IPS-15b (cell line): Measurements from ENCODE around the gene TMEM120B.

Experiments used
- H3K27me3 ChIP-seq: one replicate; pipeline ENCODE4 v1.6.1; 2013; ENCODE audit warnings: low read length; ENCODE audit not compliant: control insufficient read depth, insufficient read depth
- H3K36me3 ChIP-seq: one replicate; pipeline ENCODE4 v1.6.1; 2013; ENCODE audit warnings: low read length; ENCODE audit not compliant: control insufficient read depth, insufficient read depth
- H3K4me1 ChIP-seq: one replicate; pipeline ENCODE4 v1.6.1; 2013; ENCODE audit warnings: mild to moderate bottlenecking, low read length; ENCODE audit not compliant: control insufficient read depth, insufficient read depth
- H3K4me3 ChIP-seq: one replicate; pipeline ENCODE4 v1.5.1; 2013; ENCODE audit warnings: low read depth, low read length
- H3K9ac ChIP-seq: one replicate; pipeline ENCODE4 v1.6.1; 2013; ENCODE audit warnings: low read depth, mild to moderate bottlenecking, low read length
- H3K9me3 ChIP-seq: one replicate; pipeline ENCODE4 v1.6.1; 2013; ENCODE audit warnings: mild to moderate bottlenecking, low read length; ENCODE audit not compliant: control insufficient read depth, insufficient read depth

TMEM120B gene

DNA sequence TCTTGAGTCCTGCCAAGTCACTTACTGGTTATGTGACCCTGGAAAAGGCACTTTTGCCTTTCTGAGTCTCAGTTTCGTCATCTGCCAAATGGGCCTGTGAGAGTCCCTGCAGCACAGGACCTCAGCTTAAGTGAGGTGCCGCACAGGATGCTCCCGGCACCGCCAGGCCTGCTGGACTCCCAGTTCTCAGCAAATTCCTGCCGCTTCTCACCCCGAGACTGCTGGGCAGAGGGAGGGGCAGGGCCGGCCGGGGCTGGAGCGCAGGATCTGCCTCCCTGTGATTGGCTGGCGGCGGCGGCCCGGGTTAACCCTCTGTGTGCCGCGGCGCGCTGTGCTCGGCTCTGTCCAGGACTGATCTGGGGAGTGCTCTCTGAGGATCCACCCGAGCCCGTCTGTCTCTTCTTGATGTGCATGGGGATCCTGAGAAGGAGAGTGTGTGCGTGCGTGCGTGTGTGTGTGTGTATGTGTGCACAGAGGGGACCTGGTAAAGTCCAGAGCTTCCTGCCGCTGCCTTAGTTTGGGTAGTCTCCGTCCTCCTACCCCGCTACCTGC, 99.8 kb downstream of the TMEM120B start:
- Histone ChIP-seq H3K9ac (peak overlapping the region; percentile 71), H3K4me1 (peaks cover 11% of the 10 kb centered on the region), H3K4me3 (peak overlapping the region; percentile 86), H3K27me3 (no peaks in the 10 kb centered on the region), H3K9me3 (no peaks in the 10 kb centered on the region), H3K36me3 (peaks cover 54% of the 10 kb centered on the region)

DNA sequence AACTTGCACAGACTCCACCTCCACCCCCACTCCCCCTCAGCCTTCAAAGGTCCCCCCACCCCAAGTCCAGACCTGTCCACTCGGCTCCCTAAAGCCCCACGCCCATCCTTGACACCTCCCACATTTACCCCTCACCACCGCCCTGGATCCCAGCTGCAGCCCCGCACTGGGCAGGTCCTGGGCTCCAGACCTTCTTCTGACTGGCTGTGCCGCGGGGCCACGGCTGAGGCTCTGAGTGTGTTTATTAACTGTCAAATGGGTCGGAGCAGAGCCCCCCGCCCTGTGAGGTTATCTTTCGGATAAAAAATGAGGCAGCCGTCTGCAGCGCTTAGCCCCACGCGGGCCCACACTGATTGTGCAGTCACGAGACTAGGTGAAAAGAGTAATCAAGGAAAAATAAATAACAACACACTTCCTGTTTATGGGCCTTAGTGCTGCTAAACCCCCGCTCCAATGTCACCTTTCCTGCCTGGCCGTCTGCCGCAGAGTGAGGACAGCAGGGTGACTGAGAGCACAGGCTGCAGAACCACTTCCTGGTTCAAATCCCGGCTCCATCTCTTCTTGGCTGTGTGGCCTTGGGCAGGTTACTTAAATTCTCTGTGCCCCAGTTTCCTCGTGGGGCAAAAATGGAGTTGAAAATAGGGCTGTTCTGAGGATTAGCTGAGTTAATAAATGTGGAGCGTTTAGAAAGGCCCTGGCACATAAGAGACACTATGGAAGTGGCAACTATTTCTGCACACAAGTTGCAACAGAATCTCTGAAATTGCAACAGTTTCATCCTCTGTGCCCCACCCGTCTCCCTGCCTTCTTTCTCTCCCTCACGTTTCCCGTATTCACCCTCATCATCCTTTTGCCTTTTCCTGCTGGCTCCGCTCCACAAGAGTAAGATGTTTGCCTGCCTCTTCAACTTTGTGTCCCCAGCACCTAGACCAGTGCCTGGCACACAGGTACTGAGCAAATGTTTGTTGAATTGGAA, 100.7 kb downstream of the TMEM120B start:
- no peaks in the 10 kb centered on the region for H3K27me3 ChIP-seq
- peaks cover 54% of the 10 kb centered on the region for H3K36me3 ChIP-seq
- peak overlapping the region; percentile 86 for H3K4me3 ChIP-seq
- no peaks in the 10 kb centered on the region for H3K9me3 ChIP-seq
- peaks cover 11% of the 10 kb centered on the region for H3K4me1 ChIP-seq
- no peak overlapping the region for H3K9ac ChIP-seq

DNA sequence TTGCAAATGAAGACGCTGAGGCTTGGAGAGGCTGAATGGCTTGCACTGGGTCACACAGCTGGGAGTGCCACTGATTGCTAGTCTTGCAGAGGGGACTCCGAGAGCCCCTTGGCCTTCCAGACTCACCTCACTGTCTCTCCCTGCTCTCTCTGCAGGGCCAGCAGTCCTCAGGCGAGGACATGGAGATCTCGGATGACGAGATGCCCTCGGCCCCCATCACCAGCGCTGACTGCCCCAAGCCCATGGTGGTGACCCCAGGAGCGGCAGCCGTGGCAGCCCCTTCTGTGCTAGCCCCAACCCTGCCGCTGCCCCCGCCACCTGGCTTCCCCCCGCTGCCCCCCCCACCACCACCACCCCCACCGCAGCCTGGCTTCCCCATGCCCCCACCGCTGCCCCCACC, 101.4 kb downstream of the TMEM120B start:
- H3K36me3 ChIP-seq, result peaks cover 52% of the 10 kb centered on the region
- no peak overlapping the region for H3K9ac ChIP-seq
- H3K4me1 ChIP-seq, result peaks cover 11% of the 10 kb centered on the region
- H3K27me3 ChIP-seq, result no peaks in the 10 kb centered on the region
- H3K4me3 ChIP-seq, result no peak overlapping the region
- H3K9me3 ChIP-seq, result no peaks in the 10 kb centered on the region

DNA sequence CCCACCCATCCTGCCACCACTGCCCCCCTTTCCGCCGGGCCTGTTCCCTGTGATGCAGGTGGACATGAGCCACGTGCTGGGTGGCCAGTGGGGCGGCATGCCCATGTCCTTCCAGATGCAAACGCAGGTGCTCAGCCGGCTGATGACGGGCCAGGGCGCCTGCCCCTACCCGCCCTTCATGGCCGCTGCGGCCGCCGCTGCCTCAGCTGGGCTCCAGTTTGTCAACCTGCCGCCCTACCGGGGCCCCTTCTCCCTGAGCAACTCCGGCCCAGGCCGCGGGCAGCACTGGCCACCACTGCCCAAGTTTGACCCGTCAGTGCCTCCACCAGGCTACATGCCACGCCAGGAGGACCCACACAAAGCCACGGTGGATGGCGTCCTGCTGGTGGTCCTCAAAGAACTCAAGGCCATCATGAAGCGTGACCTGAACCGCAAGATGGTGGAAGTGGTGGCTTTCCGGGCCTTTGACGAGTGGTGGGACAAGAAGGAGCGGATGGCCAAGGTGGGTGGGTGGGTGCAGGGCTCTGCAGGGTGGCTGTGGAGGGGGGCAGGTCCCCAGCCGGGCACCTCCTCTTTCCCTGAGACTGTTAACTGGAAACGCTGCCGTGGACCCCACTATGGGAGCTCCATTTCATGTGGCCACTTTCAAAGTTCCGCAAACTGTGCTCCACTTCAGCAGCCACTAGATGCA, 102.0 kb downstream of the TMEM120B start:
- Histone ChIP-seq H3K4me1 (peaks cover 11% of the 10 kb centered on the region), H3K36me3 (peaks cover 51% of the 10 kb centered on the region), H3K27me3 (no peaks in the 10 kb centered on the region), H3K9me3 (no peaks in the 10 kb centered on the region), H3K4me3 (no peak overlapping the region), H3K9ac (no peak overlapping the region)

DNA sequence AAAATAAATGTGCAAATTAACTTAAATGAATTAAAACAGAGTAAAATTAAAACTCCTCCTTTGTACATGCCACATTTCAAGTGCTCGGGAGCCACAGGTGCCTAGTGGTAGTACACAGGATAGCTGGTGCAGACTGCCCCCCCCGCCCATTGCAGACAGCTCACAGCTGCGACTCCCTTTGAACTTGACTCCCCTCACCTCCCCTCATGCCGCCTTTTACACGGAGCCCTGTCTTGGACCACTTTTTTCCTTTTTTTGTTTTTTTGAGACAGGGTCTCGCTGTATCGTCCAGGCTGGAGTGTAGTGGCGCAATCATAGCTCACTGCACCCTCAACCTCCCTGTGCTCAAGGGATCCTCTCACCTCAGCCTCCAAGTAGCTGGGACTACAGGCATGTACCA, 102.7 kb downstream of the TMEM120B start:
- no peak overlapping the region for H3K4me3 ChIP-seq
- no peak overlapping the region for H3K9ac ChIP-seq
- H3K27me3 ChIP-seq, result no peaks in the 10 kb centered on the region
- peaks cover 11% of the 10 kb centered on the region for H3K4me1 ChIP-seq
- peaks cover 51% of the 10 kb centered on the region for H3K36me3 ChIP-seq
- no peaks in the 10 kb centered on the region for H3K9me3 ChIP-seq

DNA sequence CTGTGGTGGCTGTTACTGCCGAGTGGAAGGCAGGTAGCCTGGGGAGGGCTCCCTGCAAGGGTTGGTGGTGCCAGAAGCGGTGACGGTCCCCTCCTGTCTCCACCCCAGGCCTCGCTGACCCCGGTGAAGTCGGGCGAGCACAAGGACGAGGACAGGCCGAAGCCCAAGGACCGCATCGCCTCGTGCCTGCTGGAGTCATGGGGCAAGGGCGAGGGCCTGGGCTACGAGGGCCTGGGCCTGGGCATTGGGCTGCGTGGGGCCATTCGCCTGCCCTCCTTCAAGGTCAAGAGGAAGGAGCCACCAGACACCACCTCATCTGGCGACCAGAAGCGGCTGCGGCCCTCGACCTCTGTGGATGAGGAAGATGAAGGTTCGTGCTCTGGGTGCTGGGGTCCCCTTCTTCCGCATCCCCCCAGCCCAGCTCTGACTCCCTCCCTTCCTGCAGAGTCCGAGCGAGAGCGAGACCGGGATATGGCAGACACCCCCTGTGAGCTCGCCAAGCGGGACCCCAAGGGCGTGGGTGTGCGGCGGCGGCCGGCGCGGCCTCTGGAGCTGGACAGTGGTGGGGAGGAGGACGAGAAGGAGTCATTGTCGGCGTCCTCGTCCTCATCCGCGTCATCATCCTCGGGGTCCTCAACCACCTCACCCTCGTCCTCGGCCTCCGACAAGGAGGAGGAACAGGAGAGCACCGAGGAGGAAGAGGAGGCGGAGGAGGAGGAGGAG, 104.5 kb downstream of the TMEM120B start:
- no peak overlapping the region for H3K9ac ChIP-seq
- H3K36me3 ChIP-seq, result peaks cover 49% of the 10 kb centered on the region
- H3K4me1 ChIP-seq, result peaks cover 6% of the 10 kb centered on the region
- no peaks in the 10 kb centered on the region for H3K9me3 ChIP-seq
- no peak overlapping the region for H3K4me3 ChIP-seq
- no peaks in the 10 kb centered on the region for H3K27me3 ChIP-seq

DNA sequence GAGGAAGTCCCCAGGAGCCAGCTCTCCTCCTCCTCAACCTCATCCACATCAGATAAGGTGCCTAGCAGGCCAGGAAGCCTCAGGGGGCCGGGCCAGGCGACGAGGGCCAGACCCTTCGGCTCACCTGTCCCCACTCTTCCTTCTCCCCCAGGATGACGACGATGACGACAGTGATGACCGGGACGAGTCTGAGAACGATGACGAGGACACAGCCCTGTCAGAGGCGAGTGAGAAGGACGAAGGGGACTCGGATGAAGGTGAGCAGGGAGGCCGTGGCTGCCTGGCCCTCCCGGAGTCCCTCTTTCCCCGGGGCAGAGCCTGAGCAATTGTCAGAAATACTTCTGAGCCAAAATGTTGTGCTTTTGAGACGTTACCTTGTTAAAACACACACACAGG, 105.1 kb downstream of the TMEM120B start:
- H3K9ac ChIP-seq, result no peak overlapping the region
- no peak overlapping the region for H3K4me3 ChIP-seq
- H3K36me3 ChIP-seq, result peaks cover 55% of the 10 kb centered on the region
- no peaks in the 10 kb centered on the region for H3K27me3 ChIP-seq
- H3K9me3 ChIP-seq, result no peaks in the 10 kb centered on the region
- H3K4me1 ChIP-seq, result peaks cover 6% of the 10 kb centered on the region

DNA sequence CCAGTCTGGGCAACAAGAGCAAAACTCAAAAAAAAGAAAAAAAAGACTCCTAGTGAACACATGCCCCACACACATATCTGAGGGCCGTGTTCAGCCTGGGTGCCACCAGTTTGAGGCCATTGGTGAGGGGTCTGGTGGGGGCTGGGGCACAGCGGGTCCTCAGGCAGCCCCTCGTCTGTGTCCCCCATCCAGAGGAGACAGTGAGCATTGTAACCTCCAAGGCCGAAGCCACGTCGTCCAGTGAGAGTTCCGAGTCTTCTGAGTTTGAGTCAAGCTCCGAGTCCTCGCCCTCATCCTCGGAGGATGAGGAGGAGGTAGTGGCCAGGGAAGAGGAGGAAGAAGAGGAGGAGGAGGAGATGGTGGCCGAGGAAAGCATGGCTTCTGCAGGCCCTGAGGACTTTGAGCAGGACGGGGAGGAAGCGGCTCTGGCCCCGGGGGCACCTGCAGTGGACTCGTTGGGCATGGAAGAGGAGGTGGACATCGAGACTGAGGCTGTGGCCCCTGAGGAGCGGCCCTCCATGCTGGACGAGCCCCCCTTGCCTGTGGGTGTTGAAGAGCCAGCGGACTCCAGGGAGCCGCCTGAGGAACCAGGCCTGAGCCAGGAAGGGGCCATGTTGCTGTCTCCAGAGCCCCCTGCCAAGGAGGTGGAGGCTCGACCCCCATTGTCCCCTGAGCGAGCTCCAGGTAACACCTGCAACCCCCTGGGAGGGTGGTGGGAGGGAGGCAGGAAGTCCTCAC, 106.8 kb downstream of the TMEM120B start:
- Histone ChIP-seq H3K36me3 (peaks cover 60% of the 10 kb centered on the region), H3K4me3 (no peak overlapping the region), H3K27me3 (no peaks in the 10 kb centered on the region), H3K9ac (no peak overlapping the region), H3K9me3 (no peaks in the 10 kb centered on the region), H3K4me1 (no peaks in the 10 kb centered on the region)

DNA sequence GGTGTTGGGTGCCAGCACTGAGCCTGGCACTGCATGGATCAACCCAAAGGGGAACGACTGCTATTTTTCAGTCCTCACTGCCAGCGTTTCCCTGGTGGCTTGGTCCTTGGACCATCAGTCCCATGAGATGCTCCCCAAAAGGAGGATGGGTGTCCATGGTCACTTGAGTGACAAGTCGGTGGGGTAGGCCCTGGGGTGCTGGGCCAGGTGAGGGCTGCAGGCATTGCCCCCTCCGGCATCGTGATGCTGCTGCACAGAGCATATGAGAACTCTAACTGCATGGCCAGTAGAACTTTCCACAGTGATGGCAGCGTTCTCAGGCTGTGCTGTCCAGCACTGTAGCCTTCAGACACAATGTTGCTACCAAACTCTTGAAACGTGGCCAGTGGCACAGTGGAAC, 107.5 kb downstream of the TMEM120B start:
- H3K9me3 ChIP-seq, result no peaks in the 10 kb centered on the region
- no peak overlapping the region for H3K4me3 ChIP-seq
- H3K4me1 ChIP-seq, result no peaks in the 10 kb centered on the region
- no peak overlapping the region for H3K9ac ChIP-seq
- H3K36me3 ChIP-seq, result peaks cover 59% of the 10 kb centered on the region
- H3K27me3 ChIP-seq, result no peaks in the 10 kb centered on the region

DNA sequence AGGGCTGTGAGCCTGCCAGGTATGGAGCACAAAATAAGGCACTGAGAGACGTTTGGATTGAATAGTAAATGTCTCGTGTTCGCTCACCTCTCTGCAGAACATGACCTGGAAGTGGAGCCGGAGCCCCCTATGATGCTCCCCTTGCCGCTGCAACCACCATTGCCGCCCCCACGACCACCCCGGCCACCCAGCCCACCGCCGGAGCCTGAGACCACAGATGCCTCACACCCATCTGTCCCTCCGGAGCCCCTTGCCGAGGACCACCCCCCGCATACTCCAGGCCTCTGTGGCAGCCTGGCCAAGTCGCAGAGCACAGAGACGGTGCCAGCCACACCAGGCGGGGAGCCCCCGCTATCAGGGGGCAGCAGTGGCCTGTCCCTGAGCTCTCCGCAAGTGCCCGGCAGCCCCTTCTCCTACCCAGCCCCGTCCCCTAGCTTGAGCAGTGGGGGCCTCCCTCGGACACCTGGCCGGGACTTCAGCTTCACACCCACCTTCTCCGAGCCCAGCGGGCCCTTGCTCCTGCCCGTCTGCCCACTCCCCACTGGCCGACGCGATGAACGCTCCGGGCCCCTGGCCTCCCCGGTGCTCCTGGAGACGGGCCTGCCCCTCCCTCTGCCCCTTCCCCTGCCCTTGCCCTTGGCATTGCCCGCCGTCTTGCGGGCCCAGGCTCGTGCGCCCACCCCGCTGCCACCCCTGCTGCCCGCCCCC, 110.0 kb downstream of the TMEM120B start:
- Histone ChIP-seq H3K27me3 (no peaks in the 10 kb centered on the region), H3K36me3 (peaks cover 56% of the 10 kb centered on the region), H3K9ac (no peak overlapping the region), H3K9me3 (no peaks in the 10 kb centered on the region), H3K4me3 (no peak overlapping the region), H3K4me1 (no peaks in the 10 kb centered on the region)
